HG03457 (cell line): Measurements from ENCODE around the gene PSME4.
A peak's percentile ranks its signal among the peaks of the same experiment; 100 is the strongest.
"Not testable (repeated sequence)": the region's sequence is repeated elsewhere in the genome, so short reads cannot be mapped to it uniquely, and the experiment has no call there.

ENCODE experiments used
- ATAC-seq: cut with Tn5 transposase; IDR thresholded peaks from one replicate; pipeline ENCODE4 v1.9.1; 2021; ENCODE audit warnings: moderate number of reproducible peaks; ENCODE audit not compliant: unreplicated experiment

PSME4 gene

GRCh38 chr2:53969285-53969967 is 1.4 kb downstream of the PSME4 start:
- ATAC-seq = no peak

GRCh38 chr2:53964987-53965687 is 5.7 kb downstream of the PSME4 start:
- ATAC-seq = no peak

DNA sequence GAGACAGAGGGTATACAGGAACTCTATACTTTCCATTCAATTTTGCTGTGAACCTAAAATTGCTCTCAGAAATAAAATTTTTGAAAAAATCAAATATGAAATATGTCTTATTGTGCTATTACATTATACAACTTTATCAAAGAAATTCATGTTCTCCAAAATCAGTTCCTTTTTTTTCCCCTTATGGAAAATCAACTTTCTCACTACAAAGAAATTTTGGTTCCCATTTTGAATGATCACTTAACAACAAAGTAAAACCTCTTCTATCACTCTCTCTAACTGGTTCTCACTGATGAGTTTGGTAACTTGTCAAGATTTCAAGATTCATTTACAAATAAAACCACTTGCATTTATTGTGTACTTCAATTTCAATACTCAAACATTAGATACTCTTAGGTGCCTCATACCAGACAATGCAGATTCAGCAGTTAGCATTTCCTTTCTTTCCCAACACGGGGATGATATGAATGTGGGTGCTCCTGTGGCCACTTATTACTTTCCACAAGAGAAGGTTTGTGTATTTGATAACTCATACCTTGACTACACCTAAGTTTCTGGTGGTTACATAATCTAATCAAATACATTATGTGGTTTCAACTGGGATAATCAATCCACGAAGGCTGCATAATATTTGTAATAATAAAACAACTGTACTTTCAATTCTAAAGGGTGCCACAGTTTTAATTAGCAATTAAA is 6.4 kb downstream of the PSME4 start:
- no peak for ATAC-seq

GRCh38 chr2:53961478-53962216 is 9.1 kb downstream of the PSME4 start:
- not testable (repeated sequence) for ATAC-seq

GRCh38 chr2:53960476-53960875 is 10.3 kb downstream of the PSME4 start:
- no peak for ATAC-seq

- no peak for ATAC-seq
Measured at GRCh38 chr2:53958443-53958842, 12.3 kb downstream of the PSME4 start.

DNA sequence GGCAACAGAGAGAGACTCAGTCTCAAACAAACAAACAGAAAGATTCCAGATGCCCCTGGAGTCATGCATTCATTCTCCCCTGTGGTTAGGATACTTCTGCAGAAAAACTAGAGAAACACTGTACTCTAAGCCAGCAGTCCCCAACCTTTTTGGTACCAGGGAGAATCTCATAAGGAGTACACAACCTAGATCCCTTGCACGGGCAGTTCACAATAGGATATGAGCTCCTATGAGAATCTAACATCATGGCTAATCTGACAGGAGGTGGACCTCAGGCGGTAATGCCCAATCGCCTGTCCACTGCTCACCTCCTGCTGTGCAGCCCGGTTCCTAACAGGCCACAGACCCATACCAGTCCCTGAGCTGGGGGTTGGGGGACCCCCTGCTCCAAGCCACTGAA is 18.3 kb downstream of the PSME4 start:
- ATAC-seq = no peak

DNA sequence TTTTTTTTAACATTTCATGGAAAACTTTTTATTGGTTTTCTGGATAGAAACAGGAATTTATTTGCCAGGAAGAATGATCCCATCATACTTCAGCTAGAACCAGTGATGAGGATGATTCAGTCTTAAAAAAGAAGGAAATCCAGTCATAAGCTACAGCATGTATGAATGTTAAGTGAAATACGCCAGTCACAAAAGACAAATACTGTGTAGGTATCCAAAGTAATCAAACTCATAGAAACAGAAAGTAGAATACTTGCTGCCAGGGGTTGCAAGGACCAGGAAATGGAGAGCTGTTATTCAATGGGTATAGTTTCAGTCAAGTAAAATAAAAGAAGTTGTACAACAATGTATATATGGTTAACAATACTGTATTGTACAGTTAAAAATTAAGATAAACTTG is 21.3 kb downstream of the PSME4 start:
- ATAC-seq = no peak

DNA sequence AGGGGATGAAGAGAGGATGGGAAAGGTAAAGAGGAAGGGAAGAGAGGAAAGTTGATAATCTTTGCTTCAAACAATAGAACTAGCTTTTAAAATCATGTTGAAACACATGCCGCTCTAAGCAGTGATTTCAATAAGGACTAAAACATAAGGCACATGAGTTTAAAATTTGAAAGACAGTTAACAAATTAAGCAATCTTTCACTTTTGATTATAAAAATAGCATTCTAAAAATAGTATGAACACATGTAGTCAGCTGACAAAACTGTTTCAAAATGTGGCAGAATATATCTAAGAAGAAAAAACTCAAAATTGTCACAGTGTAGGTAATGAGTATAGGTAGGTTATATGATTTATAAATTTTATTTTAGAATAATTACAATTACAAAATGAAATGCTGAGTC is 25.3 kb downstream of the PSME4 start:
- no peak for ATAC-seq

DNA sequence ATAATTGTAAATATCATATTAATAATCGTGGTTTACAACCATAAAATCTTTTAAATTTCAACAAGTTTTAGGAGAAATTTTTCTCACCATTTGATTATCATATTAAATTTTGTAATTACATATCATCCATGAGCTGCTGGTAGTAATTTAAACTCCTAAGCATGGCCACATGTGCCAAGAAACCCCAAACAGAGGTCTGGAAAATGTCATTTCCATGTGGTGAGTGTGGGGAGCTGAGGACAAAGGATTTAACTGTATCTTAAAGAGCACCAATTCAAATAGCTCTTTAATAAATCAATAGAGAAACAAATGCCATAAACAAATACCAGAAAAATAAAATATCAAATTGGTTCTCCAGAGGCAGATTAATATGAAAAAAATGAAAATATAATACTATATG is 26.3 kb downstream of the PSME4 start:
- no peak for ATAC-seq

DNA sequence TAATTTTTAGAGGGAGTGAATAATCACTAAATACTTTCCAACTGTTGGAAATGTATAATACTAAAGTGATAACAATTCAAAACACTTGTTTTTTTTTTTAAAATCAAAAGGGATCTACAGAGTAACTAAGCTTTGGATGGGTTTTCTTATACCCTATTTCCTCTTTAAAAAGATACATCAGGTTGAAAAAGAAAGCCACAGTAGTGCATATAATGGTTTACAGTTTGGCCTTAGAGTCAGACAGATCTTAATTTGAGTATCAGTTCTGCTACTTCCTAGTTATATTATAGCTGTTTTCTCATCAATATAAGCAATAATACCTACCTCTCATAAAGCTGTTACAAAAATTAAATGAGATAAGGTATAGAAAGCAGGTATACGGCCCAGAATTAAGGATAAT is 28.5 kb downstream of the PSME4 start:
- no peak for ATAC-seq

DNA sequence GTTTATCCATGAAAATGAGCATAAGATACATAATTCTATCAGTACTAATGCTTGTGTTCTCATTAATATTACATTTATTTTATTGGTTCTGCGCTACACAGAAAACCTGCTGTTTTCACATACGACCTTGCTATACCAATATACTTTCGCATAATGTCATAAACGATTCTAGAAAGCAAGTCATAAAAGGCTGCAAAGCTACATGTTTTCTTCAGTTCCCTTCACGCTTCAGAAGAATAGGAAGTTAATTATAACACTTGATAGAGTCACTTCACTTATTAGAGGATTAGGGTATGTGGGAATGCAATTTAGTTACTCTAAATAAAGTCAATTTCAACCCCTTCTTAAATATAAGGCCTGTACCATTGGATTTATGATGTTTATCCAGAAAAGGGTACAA is 29.0 kb downstream of the PSME4 start:
- ATAC-seq = peak; percentile 72

GRCh38 chr2:53939656-53940055 is 31.1 kb downstream of the PSME4 start:
- ATAC-seq = no peak

- no peak for ATAC-seq
Measured at GRCh38 chr2:53938904-53939303, 31.9 kb downstream of the PSME4 start.

GRCh38 chr2:53933329-53933728 is 37.5 kb downstream of the PSME4 start:
- ATAC-seq = no peak

DNA sequence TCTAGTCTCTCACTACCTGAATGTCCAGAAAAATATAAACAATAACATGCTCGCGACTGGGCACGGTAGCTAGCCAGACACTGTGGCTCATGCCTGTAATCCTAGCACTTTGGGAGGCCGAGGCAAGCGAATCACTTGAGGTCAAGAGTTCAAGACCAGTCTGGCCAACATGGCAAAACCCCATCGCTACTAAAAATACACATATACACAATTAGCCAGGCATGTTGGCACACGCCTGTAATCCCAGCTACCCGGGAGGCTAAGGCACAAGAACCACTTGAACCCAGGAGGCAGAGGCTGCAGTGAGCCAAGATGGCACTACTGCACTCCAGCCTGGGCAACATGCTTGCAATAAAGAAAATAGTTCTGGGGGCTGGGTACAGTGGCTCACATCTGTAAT is 44.5 kb downstream of the PSME4 start:
- ATAC-seq = not testable (repeated sequence)

DNA sequence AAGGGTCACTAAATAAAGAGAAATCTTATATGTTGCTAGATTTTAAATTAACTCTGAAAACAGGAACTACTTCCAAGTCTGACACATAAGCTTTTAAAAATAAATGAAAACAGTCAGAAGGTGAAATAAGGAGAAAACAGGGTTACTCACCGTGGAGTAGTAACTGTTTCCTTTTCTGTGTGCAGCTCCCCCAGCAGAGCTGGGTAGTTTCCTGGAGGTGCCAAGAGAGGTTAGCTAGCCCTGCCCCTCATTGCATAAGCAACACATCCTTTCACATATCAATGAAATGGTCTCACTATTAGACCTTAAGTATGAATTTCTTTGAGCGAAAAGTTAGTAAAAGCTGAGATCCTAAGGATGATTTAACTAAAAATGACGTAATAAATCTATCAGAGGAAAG is 57.1 kb downstream of the PSME4 start:
- peak; percentile 95 for ATAC-seq

GRCh38 chr2:53911434-53912189 is 59.2 kb downstream of the PSME4 start:
- no peak for ATAC-seq

GRCh38 chr2:53907582-53907981 is 63.2 kb downstream of the PSME4 start:
- ATAC-seq = no peak

DNA sequence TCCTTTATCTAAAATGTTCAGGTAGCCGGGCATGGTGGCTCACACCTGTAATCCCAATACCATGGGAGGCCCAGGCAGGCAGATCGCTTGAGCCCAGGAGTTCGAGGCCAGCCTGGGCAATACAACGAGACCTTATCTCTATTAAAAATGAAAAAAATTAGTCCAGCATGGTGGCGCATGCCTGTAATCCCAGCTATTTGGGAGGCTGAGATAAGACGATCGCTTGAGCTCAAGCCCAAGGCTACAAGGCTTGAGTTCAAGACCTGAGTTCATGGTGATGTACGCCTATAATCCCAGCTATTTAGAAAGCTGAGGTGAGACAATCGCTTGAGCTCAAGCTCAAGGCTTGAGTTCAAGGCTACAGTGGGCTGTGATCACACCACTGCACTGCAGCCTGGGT is 65.4 kb downstream of the PSME4 start:
- ATAC-seq = no peak

GRCh38 chr2:53903011-53903410 is 67.8 kb downstream of the PSME4 start:
- ATAC-seq = no peak
